SK-N-SH treated with all-trans-retinoic acid at 6 μM for 48 hours (cell line): ENCODE measurements around the gene SRA1.

ENCODE experiments used
- ATAC-seq: fragments of 200-7000 bp; cut with Tn5 transposase; 3 replicates; pipeline ENCODE4 v1.9.1; 2020; ENCODE audit warnings: mild to moderate bottlenecking, moderate library complexity
- BACH2 ChIP-seq: fragments of 250-450 bp; sonication (Bioruptor Pico); IDR thresholded peaks from 2 replicates; pipeline ENCODE4 v1.9.0; 2021; ENCODE audit warnings: mild to moderate bottlenecking, borderline replicate concordance
- CSDC2 ChIP-seq: fragments of 250-450 bp; sonication (Bioruptor Pico); IDR thresholded peaks from 2 replicates; pipeline ENCODE4 v1.5.0; 2020; ENCODE audit warnings: mild to moderate bottlenecking, moderate library complexity
- GLIS3 ChIP-seq: fragments of 250-450 bp; sonication (Bioruptor Pico); IDR thresholded peaks from 2 replicates; pipeline ENCODE4 v1.5.0; 2020; ENCODE audit warnings: mild to moderate bottlenecking, moderate library complexity
- ISL1 ChIP-seq: fragments of 250-450 bp; sonication (Bioruptor Pico); IDR thresholded peaks from 2 replicates; pipeline ENCODE4 v2.1.2; 2022; ENCODE audit warnings: mild to moderate bottlenecking, moderate library complexity
- OSR1 ChIP-seq: fragments of 250-450 bp; sonication (Bioruptor Pico); IDR thresholded peaks from 2 replicates; pipeline ENCODE4 v1.8.0; 2022; ENCODE audit warnings: moderate library complexity, mild to moderate bottlenecking, inconsistent platforms
- POU6F1 ChIP-seq: fragments of 250-450 bp; sonication (Bioruptor Pico); IDR thresholded peaks from 2 replicates; pipeline ENCODE4 v1.8.0; 2021; ENCODE audit warnings: low read depth, mild to moderate bottlenecking, moderate library complexity, borderline replicate concordance
- RARB ChIP-seq: fragments of 250-450 bp; sonication (Bioruptor Pico); IDR thresholded peaks from 2 replicates; pipeline ENCODE4 v1.8.0; 2021; ENCODE audit warnings: mild to moderate bottlenecking, moderate library complexity
- TCF4 ChIP-seq: fragments of 250-450 bp; sonication (Bioruptor Pico); IDR thresholded peaks from 2 replicates; pipeline ENCODE4 v1.8.0; 2021; ENCODE audit warnings: mild to moderate bottlenecking, moderate library complexity, borderline replicate concordance
- TOX ChIP-seq: fragments of 250-450 bp; sonication (Bioruptor Pico); IDR thresholded peaks from 2 replicates; pipeline ENCODE4 v1.8.0; 2021; ENCODE audit warnings: mild to moderate bottlenecking, moderate library complexity, borderline replicate concordance
- TSHZ2 ChIP-seq: fragments of 250-450 bp; sonication (Bioruptor Pico); IDR thresholded peaks from 2 replicates; pipeline ENCODE4 v1.5.0; 2020; ENCODE audit warnings: mild to moderate bottlenecking, moderate library complexity
- ZFP30 ChIP-seq: fragments of 450-650 bp; formaldehyde crosslinking; IDR thresholded peaks from 2 replicates; pipeline ENCODE4 v1.5.0; 2022; ENCODE audit warnings: mild to moderate bottlenecking, moderate library complexity
- ZNF565 ChIP-seq: fragments of 450-650 bp; formaldehyde crosslinking; conservative IDR thresholded peaks from 2 replicates; pipeline ENCODE4 v1.5.0; 2020; ENCODE audit warnings: low read depth, mild to moderate bottlenecking, moderate library complexity
- ZNF70 ChIP-seq: fragments of 450-650 bp; formaldehyde crosslinking; IDR thresholded peaks from 2 replicates; pipeline ENCODE4 v1.5.0; 2020; ENCODE audit warnings: mild to moderate bottlenecking, moderate library complexity
- ZNF8 ChIP-seq: fragments of 450-650 bp; formaldehyde crosslinking; IDR thresholded peaks from 2 replicates; pipeline ENCODE4 v1.5.0; 2020; ENCODE audit warnings: mild to moderate bottlenecking, moderate library complexity
- TF ChIP-seq, protein P1 (sequence below): fragments of 250-450 bp; sonication (Bioruptor Pico); IDR thresholded peaks from 2 replicates; pipeline ENCODE4 v1.8.0; 2020; ENCODE audit warnings: mild to moderate bottlenecking, moderate library complexity, borderline replicate concordance
- TF ChIP-seq, protein P2 (sequence below): fragments of 250-450 bp; sonication (Bioruptor Pico); IDR thresholded peaks from 2 replicates; pipeline ENCODE4 v1.5.1; 2021; ENCODE audit warnings: mild to moderate bottlenecking, moderate library complexity

Gene SRA1

DNA sequence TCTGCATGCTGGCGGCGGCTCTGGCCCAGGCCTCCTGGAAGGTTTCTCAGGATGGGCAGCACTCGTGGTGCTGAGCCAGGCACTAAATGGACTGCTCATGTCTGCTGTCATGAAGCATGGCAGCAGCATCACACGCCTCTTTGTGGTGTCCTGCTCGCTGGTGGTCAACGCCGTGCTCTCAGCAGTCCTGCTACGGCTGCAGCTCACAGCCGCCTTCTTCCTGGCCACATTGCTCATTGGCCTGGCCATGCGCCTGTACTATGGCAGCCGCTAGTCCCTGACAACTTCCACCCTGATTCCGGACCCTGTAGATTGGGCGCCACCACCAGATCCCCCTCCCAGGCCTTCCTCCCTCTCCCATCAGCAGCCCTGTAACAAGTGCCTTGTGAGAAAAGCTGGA lies 10.6 kb upstream of the SRA1 start:
- no peak for ATAC-seq
- TF ChIP-seq, protein P1, sequence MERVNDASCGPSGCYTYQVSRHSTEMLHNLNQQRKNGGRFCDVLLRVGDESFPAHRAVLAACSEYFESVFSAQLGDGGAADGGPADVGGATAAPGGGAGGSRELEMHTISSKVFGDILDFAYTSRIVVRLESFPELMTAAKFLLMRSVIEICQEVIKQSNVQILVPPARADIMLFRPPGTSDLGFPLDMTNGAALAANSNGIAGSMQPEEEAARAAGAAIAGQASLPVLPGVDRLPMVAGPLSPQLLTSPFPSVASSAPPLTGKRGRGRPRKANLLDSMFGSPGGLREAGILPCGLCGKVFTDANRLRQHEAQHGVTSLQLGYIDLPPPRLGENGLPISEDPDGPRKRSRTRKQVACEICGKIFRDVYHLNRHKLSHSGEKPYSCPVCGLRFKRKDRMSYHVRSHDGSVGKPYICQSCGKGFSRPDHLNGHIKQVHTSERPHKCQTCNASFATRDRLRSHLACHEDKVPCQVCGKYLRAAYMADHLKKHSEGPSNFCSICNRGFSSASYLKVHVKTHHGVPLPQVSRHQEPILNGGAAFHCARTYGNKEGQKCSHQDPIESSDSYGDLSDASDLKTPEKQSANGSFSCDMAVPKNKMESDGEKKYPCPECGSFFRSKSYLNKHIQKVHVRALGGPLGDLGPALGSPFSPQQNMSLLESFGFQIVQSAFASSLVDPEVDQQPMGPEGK (CRISPR knock-in tag), result no peak
- TF ChIP-seq, protein P2, sequence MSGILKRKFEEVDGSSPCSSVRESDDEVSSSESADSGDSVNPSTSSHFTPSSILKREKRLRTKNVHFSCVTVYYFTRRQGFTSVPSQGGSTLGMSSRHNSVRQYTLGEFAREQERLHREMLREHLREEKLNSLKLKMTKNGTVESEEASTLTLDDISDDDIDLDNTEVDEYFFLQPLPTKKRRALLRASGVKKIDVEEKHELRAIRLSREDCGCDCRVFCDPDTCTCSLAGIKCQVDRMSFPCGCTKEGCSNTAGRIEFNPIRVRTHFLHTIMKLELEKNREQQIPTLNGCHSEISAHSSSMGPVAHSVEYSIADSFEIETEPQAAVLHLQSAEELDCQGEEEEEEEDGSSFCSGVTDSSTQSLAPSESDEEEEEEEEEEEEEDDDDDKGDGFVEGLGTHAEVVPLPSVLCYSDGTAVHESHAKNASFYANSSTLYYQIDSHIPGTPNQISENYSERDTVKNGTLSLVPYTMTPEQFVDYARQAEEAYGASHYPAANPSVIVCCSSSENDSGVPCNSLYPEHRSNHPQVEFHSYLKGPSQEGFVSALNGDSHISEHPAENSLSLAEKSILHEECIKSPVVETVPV (CRISPR knock-in tag), result no peak
- TF ChIP-seq ZNF8 (CRISPR knock-in tag) (no peak), ZNF70 (CRISPR knock-in tag) (no peak)
- TF ChIP-seq, all 23 proteins: peak for 0

- TF ChIP-seq ZNF70 (CRISPR knock-in tag), result no peak
- TF ChIP-seq, all 23 proteins: peak for 0
- no peak for ATAC-seq
These were observed 10.0 kb upstream of the SRA1 start for GRCh38 chr5:140567136-140567818.

- ATAC-seq, result no peak
- TF ChIP-seq ISL1 (CRISPR knock-in tag), result no peak
These were observed 9.4 kb upstream of the SRA1 start for GRCh38 chr5:140566665-140567064.

- TF ChIP-seq POU6F1, result no peak
- no peak for TF ChIP-seq TOX (CRISPR knock-in tag)
- TF ChIP-seq OSR1 (CRISPR knock-in tag), result no peak
- TF ChIP-seq TSHZ2 (CRISPR knock-in tag), result no peak
- no peak for TF ChIP-seq GLIS3 (CRISPR knock-in tag)
- no peak for TF ChIP-seq RARB (CRISPR knock-in tag)
- TF ChIP-seq ZNF565 (CRISPR knock-in tag), result no peak
- TF ChIP-seq, protein P2 (CRISPR knock-in tag), result no peak
- TF ChIP-seq ZFP30 (CRISPR knock-in tag), result no peak
- TF ChIP-seq CSDC2, result no peak
- TF ChIP-seq TCF4 (CRISPR knock-in tag), result no peak
- TF ChIP-seq ZNF70 (CRISPR knock-in tag), result no peak
- ATAC-seq, result no peak
These were observed 8.5 kb upstream of the SRA1 start for GRCh38 chr5:140565780-140566095.

- no peak; the same call in 2 of the 3 replicates for ATAC-seq
- no peak for TF ChIP-seq BACH2 (CRISPR knock-in tag)
- TF ChIP-seq, all 23 proteins: peak for 0
These were observed 7.9 kb upstream of the SRA1 start for GRCh38 chr5:140565024-140565779.
